Thyroid gland (tissue), 4 donors: ENCODE data around the gene LRRC72. TPM values are rescaled to one million over a fixed set of nuclear protein-coding genes. Genes with fewer than 3 reads are reported as not detected.
"Not testable (repeated sequence)": the region's sequence is repeated elsewhere in the genome, so short reads cannot be mapped to it uniquely, and the experiment has no call there.

Experiments used
- DNase-seq, 2 donors: peaks; one replicate each; pipeline ENCODE4 v3.0.0-alpha.2; 2019
- H3K27ac ChIP-seq, 3 donors: fragments of 200-600 bp; sonication (generic); 1 replicate in 2 of 3; 2 replicates in 1 of 3; pipeline ENCODE4 v1.5.1; 2016 to 2019; ENCODE audit warnings: mild to moderate bottlenecking in 1 of 3, moderate library complexity in 1 of 3
- H3K27me3 ChIP-seq: fragments of 200-600 bp; sonication (generic); one replicate; pipeline ENCODE4 v1.5.1; 2019
- H3K36me3 ChIP-seq, 2 donors: fragments of 200-600 bp; sonication (generic); one replicate each; pipeline ENCODE4 v1.5.1; 2016 to 2019
- H3K4me1 ChIP-seq, 2 donors: fragments of 200-600 bp; sonication (generic); one replicate each; pipeline ENCODE4 v1.5.1; 2017 to 2019
- H3K4me3 ChIP-seq, 3 donors: fragments of 200-600 bp; sonication (generic); replicated peaks in 1 of 3; 1 replicate in 2 of 3; 2 replicates in 1 of 3; pipeline ENCODE4 v1.5.1; 2016; ENCODE audit warnings: mild to moderate bottlenecking in 1 of 3
- H3K9me3 ChIP-seq: fragments of 200-600 bp; sonication (generic); one replicate; pipeline ENCODE4 v1.5.1; 2017
- CTCF ChIP-seq, 6 experiments: fragments of 200-600 bp in 3 of 6; fragments of 450-650 bp in 3 of 6; sonication (generic) in 3 of 6; IDR thresholded peaks; one replicate each; pipeline ENCODE4 v1.5.1; 2016 to 2019; ENCODE audit warnings: antibody characterized with exemption in 6 of 6, mild to moderate bottlenecking in 2 of 6, inconsistent platforms in 1 of 6, moderate library complexity in 1 of 6
- POLR2A ChIP-seq, 2 donors: fragments of 450-650 bp; IDR thresholded peaks; one replicate each; pipeline ENCODE4 v1.6.1; 2017; ENCODE audit warnings: antibody characterized with exemption in 2 of 2, mild to moderate bottlenecking in 2 of 2, moderate library complexity in 1 of 2
- WGBS, 2 donors: methylation state at CpG; one replicate each; pipeline ENCODE4 v1.1.5; 2017; 5-methylcytosine and 5-hydroxymethylcytosine counted together
- intact Hi-C: fragments of 100-400 bp; cut with DNase I; formaldehyde crosslinking; loops from one replicate; pipeline ENCODE4 v1.15.1; 2023
- total RNA-seq, 4 donors: library from RNA; depleted of rRNA; stranded (reverse); fragments of >200 nt; gene quantifications; one replicate each; pipeline ENCODE4 v1.2.3, GENCODE V29; 2016

LRRC72 gene
- total RNA-seq, 4 donors from 2014 or later, result not detected

DNA sequence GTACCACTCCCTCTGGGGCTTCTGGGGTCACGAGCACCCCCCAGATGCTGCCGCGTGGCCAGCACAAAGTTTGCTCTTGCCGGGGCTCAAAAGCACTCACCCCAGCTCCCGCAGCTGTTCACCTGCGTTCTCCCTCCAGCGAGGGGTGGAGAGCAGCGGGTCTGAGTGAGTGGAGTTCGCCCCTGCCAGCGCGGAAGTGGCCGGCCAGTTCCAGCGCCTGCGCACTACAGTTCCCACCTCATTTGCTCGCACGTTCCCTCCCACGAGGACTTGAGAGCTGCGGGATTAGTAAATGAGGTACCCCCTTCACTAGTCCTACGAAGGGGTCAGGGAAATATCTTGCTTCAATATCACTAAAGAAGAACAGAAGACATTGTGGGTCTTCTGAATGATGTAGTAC, 24.3 kb upstream of the LRRC72 start:
- intact Hi-C loops, result no loop called here
- Histone ChIP-seq H3K27me3 (no peaks in the 10 kb centered on the region), H3K36me3 (no peaks in the 10 kb centered on the region), H3K4me1 (no peaks in the 10 kb centered on the region), H3K9me3 (no peaks in the 10 kb centered on the region), H3K27ac (no peak overlapping the region), H3K4me3 (no peak overlapping the region)
- 96 to 98% methylated on average over 19 of the region's 19 CpGs for WGBS, 2 donors
- no peak for TF ChIP-seq POLR2A (IDR thresholded peaks at IDR 0.05)
- no peak for TF ChIP-seq CTCF (IDR thresholded peaks at IDR 0.05)
- DNase-seq, result no peak

GRCh38 chr7:16504019-16504418, 22.6 kb upstream of the LRRC72 start:
- WGBS, 2 donors, result 90 to 98% methylated on average over 6 of the region's 6 CpGs
- Histone ChIP-seq H3K27me3 (no peaks in the 10 kb centered on the region), H3K4me1 (no peaks in the 10 kb centered on the region), H3K27ac (no peak overlapping the region), H3K36me3 (no peaks in the 10 kb centered on the region), H3K9me3 (no peaks in the 10 kb centered on the region), H3K4me3 (no peak overlapping the region)
- intact Hi-C loops, result no loop called here
- DNase-seq, result no peak
- TF ChIP-seq POLR2A (IDR thresholded peaks at IDR 0.05) (no peak), CTCF (IDR thresholded peaks at IDR 0.05) (no peak)

DNA sequence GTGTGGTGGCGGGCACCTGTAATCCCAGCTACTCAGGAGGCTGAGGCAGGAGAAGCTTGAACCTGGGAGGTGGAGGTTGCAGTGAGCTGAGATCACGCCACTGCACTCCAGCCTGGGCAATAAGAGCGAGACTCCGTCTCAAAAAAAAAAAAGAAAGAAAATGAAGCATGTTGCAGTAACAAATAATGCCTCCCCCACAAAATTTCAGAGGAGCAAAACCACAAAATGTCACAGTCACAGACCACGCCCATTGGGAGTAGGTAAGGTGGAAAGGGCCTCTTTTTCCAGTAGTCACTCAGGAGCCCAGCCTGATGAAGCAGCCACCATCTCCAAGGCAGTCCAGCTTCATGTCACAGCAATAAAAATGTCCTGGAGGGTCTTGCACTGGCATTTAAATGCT, 20.2 kb upstream of the LRRC72 start:
- H3K36me3 ChIP-seq, H3K9me3 ChIP-seq, H3K27me3 ChIP-seq, H3K27ac ChIP-seq, intact Hi-C loops, H3K4me3 ChIP-seq, DNase-seq, H3K4me1 ChIP-seq: not testable (repeated sequence)
- 74 to 98% methylated on average over 5 of the region's 5 CpGs for WGBS, 2 donors

DNA sequence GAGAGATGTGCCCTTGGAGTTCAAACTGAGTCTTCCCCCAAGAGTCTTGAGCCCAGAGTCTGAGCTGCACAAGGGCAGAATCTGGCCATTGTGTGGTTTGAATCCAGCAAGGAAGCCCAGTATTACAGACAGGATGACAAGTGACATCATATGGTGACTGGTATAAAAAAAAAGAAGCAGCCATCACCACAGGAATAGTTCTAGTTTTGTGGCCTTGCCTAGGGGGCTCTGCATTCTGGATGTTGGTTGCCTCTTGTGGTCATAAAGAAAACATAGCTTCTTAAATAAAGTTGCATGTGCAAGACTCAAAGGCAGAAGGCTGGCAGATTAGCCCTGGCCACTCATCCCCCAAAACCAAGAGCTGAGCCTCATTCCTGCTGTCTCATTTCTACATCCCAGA, 16.8 kb upstream of the LRRC72 start:
- no peaks in the 10 kb centered on the region for H3K36me3 ChIP-seq
- H3K9me3 ChIP-seq, result no peaks in the 10 kb centered on the region
- no peaks in the 10 kb centered on the region for H3K4me1 ChIP-seq
- intact Hi-C loops, result no loop called here
- no peak overlapping the region for H3K4me3 ChIP-seq
- H3K27me3 ChIP-seq, result no peaks in the 10 kb centered on the region
- TF ChIP-seq POLR2A (IDR thresholded peaks at IDR 0.05), result no peak
- no peak for DNase-seq
- no peak overlapping the region for H3K27ac ChIP-seq

DNA sequence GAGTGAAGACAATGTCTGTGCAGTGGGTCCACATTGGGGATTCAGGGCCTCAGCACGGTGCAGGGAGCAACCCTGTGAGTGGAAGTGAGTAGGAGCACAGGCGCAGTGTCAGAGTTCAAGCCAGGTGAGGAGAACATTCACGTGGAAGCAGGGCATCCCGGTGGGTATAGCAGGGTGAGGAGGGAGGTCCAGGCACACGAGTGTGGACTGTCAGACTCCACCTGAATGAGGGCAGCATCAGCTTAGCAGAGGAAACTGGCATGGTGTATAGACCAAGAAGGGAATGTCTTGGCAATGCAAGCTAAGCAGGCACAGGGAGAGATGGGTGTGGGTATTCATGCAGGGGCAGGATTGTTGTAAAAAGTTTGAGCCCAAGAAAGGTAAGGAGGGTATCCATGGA, 15.3 kb upstream of the LRRC72 start:
- Histone ChIP-seq H3K36me3 (no peaks in the 10 kb centered on the region), H3K9me3 (no peaks in the 10 kb centered on the region), H3K4me3 (no peak overlapping the region), H3K27me3 (no peaks in the 10 kb centered on the region), H3K27ac (no peak overlapping the region), H3K4me1 (no peaks in the 10 kb centered on the region)
- intact Hi-C loops, result no loop called here
- 85 to 86% methylated on average over 5 of the region's 5 CpGs for WGBS, 2 donors
- TF ChIP-seq POLR2A (IDR thresholded peaks at IDR 0.05) (no peak), CTCF (IDR thresholded peaks at IDR 0.05) (no peak)
- no peak for DNase-seq

- Histone ChIP-seq H3K27me3 (no peaks in the 10 kb centered on the region), H3K36me3 (no peaks in the 10 kb centered on the region), H3K4me1 (no peaks in the 10 kb centered on the region), H3K4me3 (no peak overlapping the region), H3K9me3 (no peaks in the 10 kb centered on the region), H3K27ac (no peak overlapping the region)
- TF ChIP-seq POLR2A (IDR thresholded peaks at IDR 0.05), result no peak
- no peak for TF ChIP-seq CTCF (IDR thresholded peaks at IDR 0.05)
- intact Hi-C loops, result no loop called here
- DNase-seq, result no peak
- 78 to 89% methylated on average over 7 of the region's 7 CpGs for WGBS, 2 donors
Observed at GRCh38 chr7:16512097-16512496, 14.5 kb upstream of the LRRC72 start.
